Caco-2 (cell line): Measurements from ENCODE around the gene TMEM217. TPM values are rescaled to one million over a fixed set of nuclear protein-coding genes. Genes with fewer than 3 reads are reported as not detected.

Experiments
- BruUV-seq: library from RNA; stranded (reverse); fragments of 400-500 nt; replicated peaks from 2 replicates; lab custom pipeline; 2021; lab: Mats Ljungman, UMichigan
- CTCF ChIA-PET: fragments of 300-600 bp; sonication (Branson Sonifier 250); formaldehyde crosslinking; loops from one replicate; lab custom pipeline; 2022; ENCODE audit warnings: antibody characterized with exemption; lab: Charles Lee
- POLR2A ChIA-PET: fragments of 300-600 bp; sonication (Branson Sonifier 250); formaldehyde crosslinking; loops from one replicate; lab custom pipeline; 2022; ENCODE audit warnings: antibody characterized with exemption; lab: Charles Lee
- DNase-seq, 2 experiments: peaks; one replicate each; pipeline versions ENCODE4 v3.0.0 to v3.0.0-alpha.2; 2020 to 2022
- H3K27me3 ChIP-seq: replicated peaks from 2 replicates; pipeline ENCODE4 v1.6.0; 2011; ENCODE audit warnings: low read length; ENCODE audit not compliant: control insufficient read depth, insufficient read depth
- H3K36me3 ChIP-seq: 2 replicates; pipeline ENCODE4 v1.5.1; 2011; ENCODE audit warnings: low read length; ENCODE audit not compliant: control insufficient read depth, insufficient read depth
- H3K4me1 ChIP-seq: fragments of 250-450 bp; sonication (Bioruptor Pico); 2 replicates; pipeline ENCODE4 v1.5.1; 2020; ENCODE audit warnings: mild to moderate bottlenecking
- H3K4me3 ChIP-seq: 2 replicates; pipeline ENCODE4 v1.5.1; 2011; ENCODE audit warnings: low read depth, mild to moderate bottlenecking, control low read depth, low read length
- H3K9me3 ChIP-seq: fragments of 250-450 bp; sonication (Bioruptor Pico); 2 replicates; pipeline ENCODE4 v1.5.1; 2020; ENCODE audit warnings: mild to moderate bottlenecking, moderate library complexity
- H3K27ac Mint-ChIP-seq: one replicate; pipeline ENCODE4 v1.8.0; 2022; ENCODE audit warnings: mixed read lengths; ENCODE audit not compliant: unreplicated experiment
- H3K27me3 Mint-ChIP-seq: one replicate; pipeline ENCODE4 v1.8.0; 2022; ENCODE audit warnings: mixed read lengths; ENCODE audit not compliant: insufficient read depth, unreplicated experiment
- H3K36me3 Mint-ChIP-seq: one replicate; pipeline ENCODE4 v1.8.0; 2022; ENCODE audit warnings: mild to moderate bottlenecking, mixed read lengths; ENCODE audit not compliant: insufficient read depth, unreplicated experiment
- H3K4me1 Mint-ChIP-seq: one replicate; pipeline ENCODE4 v1.8.0; 2022; ENCODE audit warnings: low read depth, mixed read lengths; ENCODE audit not compliant: unreplicated experiment
- H3K4me3 Mint-ChIP-seq: one replicate; pipeline ENCODE4 v1.8.0; 2022; ENCODE audit warnings: mild to moderate bottlenecking, moderate library complexity, mixed read lengths; ENCODE audit not compliant: unreplicated experiment
- H3K9me3 Mint-ChIP-seq: one replicate; pipeline ENCODE4 v1.8.0; 2022; ENCODE audit warnings: mixed read lengths; ENCODE audit not compliant: unreplicated experiment
- intact Hi-C: fragments of 100-400 bp; cut with micrococcal nuclease; formaldehyde crosslinking; loops from one replicate; pipeline ENCODE4 v1.10.0; 2022; ENCODE audit not compliant: unreplicated experiment
- total RNA-seq: library from RNA; stranded (reverse); gene quantifications from 2 replicates; pipeline ENCODE4 v1.2.3, GENCODE V29; 2022
- TF ChIP-seq, protein P1 (sequence below), 2 experiments: fragments of 200-600 bp in 1 of 2; IDR thresholded peaks; 1 replicate in 1 of 2; 2 replicates in 1 of 2; pipeline versions ENCODE4 v1.5.1 to v1.8.0; 2011 to 2022; ENCODE audit warnings: antibody characterized with exemption in 1 of 2, control low read depth in 1 of 2, inconsistent platforms in 1 of 2, low read depth in 1 of 2, low read length in 1 of 2, mild to moderate bottlenecking in 1 of 2, moderate library complexity in 1 of 2; ENCODE audit not compliant: insufficient read depth in 1 of 2, severe bottlenecking in 1 of 2, unreplicated experiment in 1 of 2

The TMEM217 gene
- total RNA-seq, 1 experiment from 2014 or later: 1.6 TPM

DNA sequence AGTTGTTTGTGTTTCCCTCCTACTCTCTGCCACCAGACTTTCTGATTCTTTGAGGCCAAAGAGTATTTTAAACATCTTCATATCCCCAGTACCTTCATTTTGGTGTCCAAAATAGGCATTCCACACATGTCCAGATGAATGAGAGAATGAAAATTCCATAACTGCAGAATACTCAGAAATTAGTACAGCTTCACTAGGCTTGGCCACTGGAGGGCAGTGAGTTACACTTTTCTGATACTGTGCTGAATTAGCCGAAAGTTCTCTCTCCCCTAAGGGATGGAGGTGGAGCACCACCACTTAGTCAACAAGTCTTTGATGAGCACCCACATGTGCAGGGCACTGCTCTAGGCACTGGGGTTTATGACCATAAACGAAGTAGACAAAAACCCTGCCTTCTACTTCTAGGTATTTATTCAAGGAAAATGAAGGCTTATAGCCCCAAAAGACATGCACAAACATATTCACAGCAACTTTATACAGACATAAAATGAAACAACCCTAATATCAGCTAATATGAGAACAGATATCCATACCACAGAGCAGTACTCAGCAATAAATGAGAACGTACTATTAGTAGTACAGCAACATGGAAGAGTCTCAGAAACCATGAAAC, 46.1 kb upstream of the TMEM217 start:
- no peaks in the 10 kb centered on the region for H3K27me3 Mint-ChIP-seq
- no peaks in the 10 kb centered on the region for H3K9me3 Mint-ChIP-seq
- ChIA-PET CTCF (interaction anchor here (1.0 to 1.1 kb wide), 2 partner anchors 10 to 22 kb away, joined by 4 to 6 read pairs; no protein-coding TSS in a partner anchor), POLR2A (interaction anchor here (0.5 kb wide), 1 partner anchor 42 kb away, joined by 3 read pairs; no protein-coding TSS in a partner anchor)
- peak in 1 of 2 experiments; percentile 27 for DNase-seq
- no peaks in the 10 kb centered on the region for H3K9me3 ChIP-seq
- H3K36me3 ChIP-seq: peaks cover 3% of the 10 kb centered on the region; the same call in 1 of the 2 replicates
- TF ChIP-seq, protein P1, sequence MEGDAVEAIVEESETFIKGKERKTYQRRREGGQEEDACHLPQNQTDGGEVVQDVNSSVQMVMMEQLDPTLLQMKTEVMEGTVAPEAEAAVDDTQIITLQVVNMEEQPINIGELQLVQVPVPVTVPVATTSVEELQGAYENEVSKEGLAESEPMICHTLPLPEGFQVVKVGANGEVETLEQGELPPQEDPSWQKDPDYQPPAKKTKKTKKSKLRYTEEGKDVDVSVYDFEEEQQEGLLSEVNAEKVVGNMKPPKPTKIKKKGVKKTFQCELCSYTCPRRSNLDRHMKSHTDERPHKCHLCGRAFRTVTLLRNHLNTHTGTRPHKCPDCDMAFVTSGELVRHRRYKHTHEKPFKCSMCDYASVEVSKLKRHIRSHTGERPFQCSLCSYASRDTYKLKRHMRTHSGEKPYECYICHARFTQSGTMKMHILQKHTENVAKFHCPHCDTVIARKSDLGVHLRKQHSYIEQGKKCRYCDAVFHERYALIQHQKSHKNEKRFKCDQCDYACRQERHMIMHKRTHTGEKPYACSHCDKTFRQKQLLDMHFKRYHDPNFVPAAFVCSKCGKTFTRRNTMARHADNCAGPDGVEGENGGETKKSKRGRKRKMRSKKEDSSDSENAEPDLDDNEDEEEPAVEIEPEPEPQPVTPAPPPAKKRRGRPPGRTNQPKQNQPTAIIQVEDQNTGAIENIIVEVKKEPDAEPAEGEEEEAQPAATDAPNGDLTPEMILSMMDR (IDR thresholded peaks at IDR 0.05; ENCODE audit: insufficient read depth in 1 of 2, low read depth in 1 of 2, low read length in 1 of 2, severe bottlenecking in 1 of 2, unreplicated experiment in 1 of 2): peak; percentile 45 to 54
- no peak overlapping the region for H3K4me3 ChIP-seq
- intact Hi-C loops: loop anchor here (5.0 kb wide), 1 partner anchor 282 kb away; no protein-coding TSS in a partner anchor
- no peak overlapping the region for H3K4me3 Mint-ChIP-seq
- H3K36me3 Mint-ChIP-seq: peaks cover 39% of the 10 kb centered on the region
- no peaks in the 10 kb centered on the region for H3K27me3 ChIP-seq
- BruUV-seq: no TSS peak
- H3K27ac Mint-ChIP-seq: no peak overlapping the region
- H3K4me1 ChIP-seq: peaks cover 14% of the 10 kb centered on the region
- peaks cover 17% of the 10 kb centered on the region for H3K4me1 Mint-ChIP-seq

- ChIA-PET POLR2A (interaction anchor here (0.5 kb wide), 1 partner anchor 42 kb away, joined by 3 read pairs; no protein-coding TSS in a partner anchor), CTCF (interaction anchor here (0.6 to 1.5 kb wide), 5 partner anchors 11 to 85 kb away, joined by 3 to 6 read pairs (median 4); no protein-coding TSS in a partner anchor)
- Mint-ChIP-seq H3K27me3 (no peaks in the 10 kb centered on the region), H3K4me1 (peaks cover 17% of the 10 kb centered on the region), H3K36me3 (peaks cover 41% of the 10 kb centered on the region), H3K9me3 (no peaks in the 10 kb centered on the region), H3K4me3 (no peak overlapping the region), H3K27ac (no peak overlapping the region)
- H3K4me1 ChIP-seq: peaks cover 14% of the 10 kb centered on the region
- TF ChIP-seq, protein P1 (IDR thresholded peaks at IDR 0.05; ENCODE audit: insufficient read depth in 1 of 2, low read depth in 1 of 2, low read length in 1 of 2, severe bottlenecking in 1 of 2, unreplicated experiment in 1 of 2): no peak
- BruUV-seq: no TSS peak
- H3K27me3 ChIP-seq: no peaks in the 10 kb centered on the region
- H3K4me3 ChIP-seq: no peak overlapping the region
- no peaks in the 10 kb centered on the region for H3K9me3 ChIP-seq
- no peak for DNase-seq
- intact Hi-C loops: loop anchor here (5.0 kb wide), 1 partner anchor 281 kb away; no protein-coding TSS in a partner anchor
- peaks cover 3% of the 10 kb centered on the region; the same call in 1 of the 2 replicates for H3K36me3 ChIP-seq
Observed at GRCh38 chr6:37303091-37303660, 45.2 kb upstream of the TMEM217 start.

GRCh38 chr6:37302086-37302686, 44.2 kb upstream of the TMEM217 start:
- H3K27me3 Mint-ChIP-seq: no peaks in the 10 kb centered on the region
- no peak overlapping the region for H3K27ac Mint-ChIP-seq
- H3K9me3 Mint-ChIP-seq: no peaks in the 10 kb centered on the region
- no TSS peak for BruUV-seq
- peaks cover 17% of the 10 kb centered on the region for H3K4me1 Mint-ChIP-seq
- Histone ChIP-seq H3K27me3 (no peaks in the 10 kb centered on the region), H3K36me3 (peaks cover 3% of the 10 kb centered on the region; the same call in 1 of the 2 replicates), H3K4me1 (peaks cover 14% of the 10 kb centered on the region), H3K9me3 (no peaks in the 10 kb centered on the region), H3K4me3 (no peak overlapping the region)
- ChIA-PET POLR2A (no interaction called here), CTCF (interaction anchor here (1.2 to 1.5 kb wide), 2 partner anchors 12 to 24 kb away, joined by 4 to 5 read pairs; no protein-coding TSS in a partner anchor)
- H3K36me3 Mint-ChIP-seq: peaks cover 51% of the 10 kb centered on the region
- intact Hi-C loops: loop anchor here (5.0 kb wide), 1 partner anchor 280 kb away; no protein-coding TSS in a partner anchor
- no peak for DNase-seq
- TF ChIP-seq, protein P1 (IDR thresholded peaks at IDR 0.05; ENCODE audit: insufficient read depth in 1 of 2, low read depth in 1 of 2, low read length in 1 of 2, severe bottlenecking in 1 of 2, unreplicated experiment in 1 of 2): no peak
- H3K4me3 Mint-ChIP-seq: no peak overlapping the region
